KMS-11 (cell line): ENCODE results near the gene PRDM2.
A peak's percentile ranks its signal among the peaks of the same experiment; 100 is the strongest.

ENCODE experiments used
- H2AFZ ChIP-seq: fragments of 200-600 bp; sonication (generic); 2 replicates; pipeline ENCODE4 v1.6.1; 2016; ENCODE audit warnings: antibody characterized with exemption, mixed run types, low read depth
- H3K27ac ChIP-seq: fragments of 200-600 bp; sonication (generic); 2 replicates; pipeline ENCODE4 v1.6.1; 2016; ENCODE audit warnings: mild to moderate bottlenecking, mixed run types
- H3K27me3 ChIP-seq: fragments of 200-600 bp; sonication (generic); 2 replicates; pipeline ENCODE4 v1.6.1; 2017; ENCODE audit warnings: mild to moderate bottlenecking, low read depth, mixed run types, moderate library complexity; ENCODE audit not compliant: insufficient read depth
- H3K36me3 ChIP-seq: fragments of 200-600 bp; sonication (generic); 2 replicates; pipeline ENCODE4 v1.6.1; 2017; ENCODE audit warnings: mild to moderate bottlenecking, mixed run types; ENCODE audit not compliant: insufficient read depth
- H3K4me1 ChIP-seq: fragments of 200-600 bp; sonication (generic); 2 replicates; pipeline ENCODE4 v1.6.1; 2016; ENCODE audit warnings: mild to moderate bottlenecking, low read depth, mixed run types; ENCODE audit not compliant: poor library complexity, severe bottlenecking
- H3K4me2 ChIP-seq: fragments of 200-600 bp; sonication (generic); 2 replicates; pipeline ENCODE4 v1.7.0; 2016; ENCODE audit warnings: mild to moderate bottlenecking, mixed run types
- H3K4me3 ChIP-seq: fragments of 200-600 bp; sonication (generic); IDR thresholded peaks from 2 replicates; pipeline ENCODE4 v1.6.1; 2017; ENCODE audit warnings: low read depth, low read length, mixed read lengths; ENCODE audit not compliant: insufficient read depth
- H3K79me2 ChIP-seq: fragments of 200-600 bp; sonication (generic); 2 replicates; pipeline ENCODE4 v1.6.1; 2016; ENCODE audit warnings: low read depth, mixed run types; ENCODE audit not compliant: insufficient read depth
- H3K9ac ChIP-seq: fragments of 200-600 bp; sonication (generic); 2 replicates; pipeline ENCODE4 v1.6.1; 2016; ENCODE audit warnings: mild to moderate bottlenecking, mixed run types
- H4K20me1 ChIP-seq: fragments of 200-600 bp; sonication (generic); 2 replicates; pipeline ENCODE4 v1.6.1; 2016; ENCODE audit warnings: mild to moderate bottlenecking, mixed run types; ENCODE audit not compliant: insufficient read depth
- CTCF ChIP-seq: fragments of 200-600 bp; sonication (generic); conservative IDR thresholded peaks from 2 replicates; pipeline ENCODE4 v1.6.1; 2017; ENCODE audit warnings: low read depth, mild to moderate bottlenecking, antibody characterized with exemption, low read length, moderate library complexity, mixed read lengths

The PRDM2 gene

GRCh38 chr1:13735168-13735930, 35.4 kb downstream of the PRDM2 start:
- H3K36me3 ChIP-seq, result no peaks in the 10 kb centered on the region
- H3K79me2 ChIP-seq, result peaks cover 10% of the 10 kb centered on the region; the same call in 1 of the 2 replicates
- peaks cover 50% of the 10 kb centered on the region for H3K4me1 ChIP-seq
- no peaks in the 10 kb centered on the region for H3K27me3 ChIP-seq
- no peak overlapping the region for H3K4me2 ChIP-seq
- no peak for TF ChIP-seq CTCF
- H3K27ac ChIP-seq, result no peak overlapping the region
- no peak overlapping the region for H2AFZ ChIP-seq
- no peaks in the 10 kb centered on the region for H4K20me1 ChIP-seq
- no peak overlapping the region for H3K9ac ChIP-seq
- H3K4me3 ChIP-seq, result no peak overlapping the region

- peaks cover 10% of the 10 kb centered on the region; the same call in 1 of the 2 replicates for H3K79me2 ChIP-seq
Observed at GRCh38 chr1:13737398-13737797, 37.4 kb downstream of the PRDM2 start.

GRCh38 chr1:13746342-13746741, 46.4 kb downstream of the PRDM2 start:
- Histone ChIP-seq H2AFZ (no peak overlapping the region), H3K4me2 (no peak overlapping the region), H3K27ac (no peak overlapping the region), H3K9ac (no peak overlapping the region), H3K79me2 (peaks cover 20% of the 10 kb centered on the region), H3K27me3 (no peaks in the 10 kb centered on the region), H3K36me3 (no peaks in the 10 kb centered on the region), H4K20me1 (peaks cover 6% of the 10 kb centered on the region; the same call in 1 of the 2 replicates), H3K4me1 (peaks cover 20% of the 10 kb centered on the region), H3K4me3 (no peak overlapping the region)
- no peak for TF ChIP-seq CTCF

More at GRCh38 chr1:13737398-13737797, 37.4 kb downstream of the PRDM2 start:
- TF ChIP-seq CTCF, result no peak
- Histone ChIP-seq H3K27ac (peak overlapping the region; percentile 52), H3K4me3 (no peak overlapping the region), H3K9ac (no peak overlapping the region), H3K4me1 (peaks cover 37% of the 10 kb centered on the region), H3K36me3 (no peaks in the 10 kb centered on the region), H2AFZ (no peak overlapping the region), H3K4me2 (peak overlapping the region; percentile 52), H4K20me1 (no peaks in the 10 kb centered on the region), H3K27me3 (no peaks in the 10 kb centered on the region)

- Histone ChIP-seq H3K4me1 (peaks cover 41% of the 10 kb centered on the region), H3K4me2 (peak overlapping the region; percentile 51), H3K9ac (peak overlapping the region; percentile 77), H3K79me2 (peaks cover 45% of the 10 kb centered on the region), H3K4me3 (no peak overlapping the region), H3K27ac (peak overlapping the region; percentile 88), H2AFZ (peak overlapping the region; percentile 60), H3K27me3 (no peaks in the 10 kb centered on the region), H4K20me1 (peaks cover 17% of the 10 kb centered on the region; the same call in 1 of the 2 replicates), H3K36me3 (no peaks in the 10 kb centered on the region; the same call in 1 of the 2 replicates)
- TF ChIP-seq CTCF, result no peak
Observed at GRCh38 chr1:13748610-13749505, 48.9 kb downstream of the PRDM2 start.
